AG09309 (cell line): Measurements from ENCODE around the gene NXPH4.

Experiments used
- DNase-seq: peaks from one replicate; pipeline ENCODE4 v3.0.0-alpha.2; 2010; ENCODE audit warnings: low read depth
- H3K4me3 ChIP-seq: 2 replicates; pipeline ENCODE4 v1.5.1; 2011; ENCODE audit warnings: mild to moderate bottlenecking, low read depth, low read length, moderate library complexity; ENCODE audit not compliant: control insufficient read depth
- TF ChIP-seq, protein P1 (sequence below): IDR thresholded peaks from 2 replicates; pipeline ENCODE4 v1.5.1; 2011; ENCODE audit warnings: mild to moderate bottlenecking, low read depth, low read length, inconsistent platforms; ENCODE audit not compliant: insufficient read depth, control insufficient read depth; ENCODE audit errors: missing control alignments

NXPH4 gene

GRCh38 chr12:57235017-57235727, 18.6 kb downstream of the NXPH4 start:
- H3K4me3 ChIP-seq = no peak overlapping the region
- DNase-seq = no peak
- TF ChIP-seq, protein P1, sequence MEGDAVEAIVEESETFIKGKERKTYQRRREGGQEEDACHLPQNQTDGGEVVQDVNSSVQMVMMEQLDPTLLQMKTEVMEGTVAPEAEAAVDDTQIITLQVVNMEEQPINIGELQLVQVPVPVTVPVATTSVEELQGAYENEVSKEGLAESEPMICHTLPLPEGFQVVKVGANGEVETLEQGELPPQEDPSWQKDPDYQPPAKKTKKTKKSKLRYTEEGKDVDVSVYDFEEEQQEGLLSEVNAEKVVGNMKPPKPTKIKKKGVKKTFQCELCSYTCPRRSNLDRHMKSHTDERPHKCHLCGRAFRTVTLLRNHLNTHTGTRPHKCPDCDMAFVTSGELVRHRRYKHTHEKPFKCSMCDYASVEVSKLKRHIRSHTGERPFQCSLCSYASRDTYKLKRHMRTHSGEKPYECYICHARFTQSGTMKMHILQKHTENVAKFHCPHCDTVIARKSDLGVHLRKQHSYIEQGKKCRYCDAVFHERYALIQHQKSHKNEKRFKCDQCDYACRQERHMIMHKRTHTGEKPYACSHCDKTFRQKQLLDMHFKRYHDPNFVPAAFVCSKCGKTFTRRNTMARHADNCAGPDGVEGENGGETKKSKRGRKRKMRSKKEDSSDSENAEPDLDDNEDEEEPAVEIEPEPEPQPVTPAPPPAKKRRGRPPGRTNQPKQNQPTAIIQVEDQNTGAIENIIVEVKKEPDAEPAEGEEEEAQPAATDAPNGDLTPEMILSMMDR = no peak

GRCh38 chr12:57235728-57236131, 19.1 kb downstream of the NXPH4 start:
- no peak for DNase-seq
- H3K4me3 ChIP-seq = no peak overlapping the region
- TF ChIP-seq, protein P1 = no peak

DNA sequence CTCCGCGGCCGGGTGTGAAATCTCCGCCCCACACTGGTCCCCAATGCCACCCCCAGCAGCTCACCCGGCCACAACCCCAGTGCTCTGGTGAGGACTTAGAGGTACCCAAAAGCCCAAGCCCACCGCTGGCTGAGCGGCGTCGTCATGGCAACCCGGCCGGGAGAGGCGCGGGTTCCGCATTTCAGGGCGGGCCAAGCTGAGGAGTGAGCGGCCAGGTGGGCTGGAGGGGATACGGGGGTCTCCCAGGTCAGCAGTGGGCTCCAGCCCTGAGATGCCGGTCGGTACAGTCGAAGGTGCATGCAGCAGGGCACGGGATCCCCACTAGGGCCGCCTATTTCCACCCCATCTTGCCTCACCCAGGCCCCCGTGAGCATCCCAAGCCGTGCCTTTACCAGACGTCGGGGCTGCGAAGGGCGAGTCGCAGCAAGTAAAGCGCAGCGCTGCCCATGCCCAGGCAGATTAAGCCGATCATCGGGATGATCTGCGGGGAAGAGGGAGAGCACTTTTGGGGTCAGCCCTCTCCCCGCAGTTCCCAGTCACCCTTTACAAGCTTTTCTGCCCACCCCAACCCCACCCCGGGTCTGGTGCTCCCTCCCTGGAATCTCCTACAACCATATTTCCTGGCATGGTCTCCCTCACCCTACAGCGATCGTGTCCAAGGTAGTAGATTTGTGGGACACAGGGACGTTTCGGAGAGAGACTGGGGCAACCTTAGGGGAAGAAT, 19.8 kb downstream of the NXPH4 start:
- no peak for DNase-seq
- TF ChIP-seq, protein P1 = no peak
- no peak overlapping the region for H3K4me3 ChIP-seq

- DNase-seq = no peak
- no peak overlapping the region for H3K4me3 ChIP-seq
- TF ChIP-seq, protein P1 = no peak
Measured at GRCh38 chr12:57236925-57237595, 20.5 kb downstream of the NXPH4 start.

DNA sequence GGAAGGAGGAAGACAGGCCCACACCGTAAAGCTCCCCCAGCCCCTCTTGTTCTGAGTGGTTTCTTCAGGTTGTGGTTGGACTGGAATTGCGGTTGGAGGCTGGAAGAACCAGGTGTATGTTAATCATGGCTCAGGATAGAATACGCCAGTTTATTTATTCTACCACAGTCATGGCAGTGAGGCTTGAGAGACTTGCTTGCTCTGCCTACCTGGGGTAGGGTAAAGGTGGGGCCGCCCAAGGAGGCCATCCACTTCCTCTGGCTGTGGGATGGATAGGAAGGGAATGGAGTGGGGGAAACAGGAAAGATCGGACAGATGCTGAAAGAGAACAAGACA, 21.0 kb downstream of the NXPH4 start:
- TF ChIP-seq, protein P1 = no peak
- H3K4me3 ChIP-seq = no peak overlapping the region
- no peak for DNase-seq

DNA sequence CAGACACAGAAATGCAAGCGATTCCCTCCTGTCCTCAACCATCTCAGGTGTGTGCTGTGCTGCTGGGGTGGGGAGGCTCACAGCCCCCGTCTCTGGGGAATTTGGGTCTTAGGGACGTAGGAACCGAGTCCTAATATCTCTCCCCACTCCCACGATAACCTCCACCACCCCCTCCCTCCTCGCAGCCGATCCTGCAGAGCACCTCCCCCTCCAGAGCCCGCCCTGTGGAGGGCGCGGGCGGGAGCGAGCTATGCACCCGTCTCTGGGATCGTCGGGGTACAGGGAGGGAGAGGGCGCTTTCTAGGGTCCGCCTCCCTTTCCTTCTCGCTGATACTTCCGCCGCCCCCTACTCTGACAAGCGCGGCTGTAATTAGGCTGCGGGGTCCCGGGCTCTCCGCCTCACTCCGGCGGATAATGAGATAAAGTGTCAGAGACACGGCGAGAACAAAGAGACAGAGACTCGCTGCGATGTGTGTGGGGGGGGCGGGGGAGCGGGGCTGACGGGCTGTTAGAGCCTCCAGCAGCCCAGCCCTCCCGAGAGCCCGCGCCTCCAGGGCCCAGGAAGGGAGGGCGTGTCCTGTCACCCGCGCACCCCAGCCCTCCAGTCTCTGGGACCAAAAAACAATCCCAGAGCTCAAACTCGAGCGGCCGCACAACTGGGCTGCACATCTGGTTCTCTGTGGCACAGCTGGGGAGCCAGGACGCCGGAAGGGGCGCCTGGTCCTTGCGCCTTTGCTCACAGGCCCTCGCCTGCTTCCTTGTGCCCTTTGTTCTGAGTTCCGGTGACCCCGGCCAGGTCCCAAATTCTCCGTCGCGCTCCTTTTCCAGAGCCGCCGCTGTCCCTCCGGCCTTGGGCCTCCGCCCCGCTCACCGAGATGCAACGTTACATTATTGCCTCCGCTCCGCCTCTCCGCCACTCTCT, 21.6 kb downstream of the NXPH4 start:
- TF ChIP-seq, protein P1 = no peak
- peak overlapping the region; percentile 94 for H3K4me3 ChIP-seq
- DNase-seq = no peak
